SH-SY5Y (cell line): ENCODE results near the gene DCP1A.

ENCODE experiments used
- GATA2 ChIP-seq: IDR thresholded peaks from 2 replicates; pipeline ENCODE4 v1.6.1; 2011; ENCODE audit warnings: mild to moderate bottlenecking, low read depth, low read length
- GATA3 ChIP-seq: IDR thresholded peaks from 2 replicates; pipeline ENCODE4 v1.6.1; 2011; ENCODE audit warnings: low read depth, mild to moderate bottlenecking, low read length, moderate library complexity

DCP1A gene

DNA sequence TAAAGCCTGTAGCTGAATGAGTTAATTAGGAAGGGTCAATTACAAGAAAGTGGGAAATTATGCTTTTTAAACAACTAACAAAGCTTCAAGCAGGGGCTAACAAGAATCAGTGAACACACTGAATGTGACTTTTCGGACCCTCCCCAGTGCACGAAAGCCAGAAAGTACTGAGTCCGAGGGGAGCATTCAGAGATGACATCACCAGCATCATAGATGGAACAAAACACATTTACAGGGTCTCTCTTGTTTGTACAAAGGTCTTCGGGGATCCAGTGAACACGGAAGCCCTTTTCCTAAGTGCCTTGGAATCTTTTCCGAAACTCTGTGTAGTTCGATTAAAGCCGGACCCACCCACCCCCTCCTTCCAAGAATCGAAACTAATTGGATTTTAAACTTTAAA lies 829 bp downstream of the DCP1A start:
- TF ChIP-seq GATA2 (no peak), GATA3 (no peak)

DNA sequence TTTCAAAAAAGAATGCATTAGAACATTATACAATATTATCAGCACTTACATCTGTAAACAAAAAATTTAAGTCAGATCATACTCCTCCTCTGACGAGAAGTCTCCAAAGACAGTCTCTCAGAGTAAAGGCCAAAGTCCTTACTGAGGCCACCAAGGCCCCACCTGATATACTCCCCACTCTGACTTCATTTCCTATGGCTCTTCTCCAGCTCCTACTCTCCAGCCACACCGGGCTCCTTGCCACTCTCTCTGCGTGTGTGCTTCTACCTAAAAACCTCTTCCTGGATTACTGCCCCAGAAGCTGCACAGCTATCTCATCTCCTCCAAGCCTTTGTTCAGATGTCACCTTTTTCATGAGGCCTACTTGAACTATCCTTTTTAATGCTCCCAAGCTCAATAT lies 5.0 kb downstream of the DCP1A start:
- no peak for TF ChIP-seq GATA3
- TF ChIP-seq GATA2 = no peak

DNA sequence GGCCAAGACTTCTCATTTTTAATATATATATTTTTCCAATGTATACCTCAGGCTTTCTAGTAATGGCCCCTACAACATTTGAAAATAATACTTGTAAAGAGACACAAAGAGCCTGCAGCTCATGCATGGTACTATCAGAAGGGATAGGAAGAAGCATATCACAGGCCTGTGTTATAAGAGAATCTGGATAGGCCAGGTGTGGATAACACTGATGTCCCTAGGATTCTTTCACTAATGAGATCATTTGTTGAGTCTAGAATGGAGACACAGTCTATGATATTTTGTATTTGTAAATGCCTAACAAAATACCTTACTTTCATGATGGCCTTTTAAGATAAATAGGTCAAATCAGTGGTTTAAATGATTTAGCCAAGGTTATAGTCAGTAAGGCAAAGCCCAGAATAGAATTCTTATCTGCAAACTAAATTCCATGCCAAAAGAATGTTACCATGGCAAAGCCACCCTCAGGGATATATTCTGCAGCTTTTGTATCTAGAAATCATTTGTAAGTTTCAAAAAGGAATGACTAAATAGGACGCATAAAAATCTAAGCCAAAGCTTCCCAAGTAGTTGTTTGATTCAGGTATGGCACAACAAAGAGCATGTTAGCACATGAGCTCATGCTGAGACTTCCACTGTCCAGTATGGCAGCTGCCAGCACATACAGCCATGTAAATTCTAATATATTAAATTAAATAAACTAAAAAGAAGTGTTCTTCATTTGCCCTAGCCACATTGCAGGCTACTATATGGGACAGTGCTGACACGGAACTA lies 10.0 kb downstream of the DCP1A start:
- TF ChIP-seq GATA2 (no peak), GATA3 (no peak)

DNA sequence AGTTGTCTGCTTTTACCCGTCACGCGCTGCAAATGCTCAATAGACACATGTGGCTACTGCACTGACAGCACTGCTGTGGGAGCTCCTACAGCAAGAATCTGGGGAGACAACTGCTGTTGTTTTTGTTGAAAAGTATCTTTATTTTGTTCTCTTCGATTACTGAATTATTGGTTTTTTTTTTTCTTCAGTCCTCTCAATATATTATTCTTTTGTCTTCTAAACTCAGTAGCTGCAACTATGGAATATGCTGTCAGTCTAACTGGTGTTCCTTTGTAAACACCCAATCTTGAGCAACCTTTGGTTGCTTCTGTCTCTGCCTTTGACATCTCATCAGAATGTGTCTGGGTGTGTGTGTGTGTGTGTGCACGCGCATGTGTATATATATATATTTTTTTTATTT lies 12.6 kb downstream of the DCP1A start:
- no peak for TF ChIP-seq GATA2
- no peak for TF ChIP-seq GATA3

DNA sequence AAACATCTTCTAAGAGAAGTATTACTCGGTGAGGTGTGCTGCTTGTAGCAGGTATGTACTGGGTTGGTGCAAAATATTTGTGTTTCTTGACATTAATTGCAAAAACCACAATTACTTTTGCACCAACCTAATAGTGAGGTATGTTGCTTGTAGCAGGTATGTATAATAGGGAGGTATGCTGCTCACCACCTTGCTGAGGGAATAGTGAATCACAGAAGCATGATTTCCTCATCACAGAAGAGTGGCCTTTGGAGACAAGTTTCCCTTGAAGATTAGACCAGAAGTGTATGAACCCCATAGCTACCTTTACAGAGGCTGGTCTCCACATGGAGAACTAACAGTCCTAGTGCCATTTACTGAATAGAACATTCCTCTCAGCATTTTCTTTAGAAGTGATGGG lies 15.5 kb downstream of the DCP1A start:
- no peak for TF ChIP-seq GATA2
- TF ChIP-seq GATA3 = no peak

DNA sequence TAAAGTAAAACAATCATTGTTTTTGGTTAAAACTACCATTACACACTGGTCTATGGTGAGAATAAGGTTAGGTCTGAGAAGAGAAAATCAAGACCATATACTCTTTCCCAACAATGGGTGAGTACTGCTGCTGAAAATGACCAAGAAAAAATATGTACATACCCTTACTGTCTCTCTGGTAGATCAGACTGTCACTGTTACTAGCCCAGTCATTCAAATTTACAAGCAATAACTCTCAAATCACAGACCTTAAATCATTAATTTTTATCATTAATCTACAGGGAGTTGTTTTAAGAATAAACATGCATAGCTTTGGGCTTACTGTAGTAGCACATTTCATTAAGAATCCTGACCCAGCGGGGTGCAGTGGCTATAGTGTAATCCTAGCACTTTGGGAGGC lies 17.4 kb downstream of the DCP1A start:
- no peak for TF ChIP-seq GATA2
- TF ChIP-seq GATA3 = no peak

DNA sequence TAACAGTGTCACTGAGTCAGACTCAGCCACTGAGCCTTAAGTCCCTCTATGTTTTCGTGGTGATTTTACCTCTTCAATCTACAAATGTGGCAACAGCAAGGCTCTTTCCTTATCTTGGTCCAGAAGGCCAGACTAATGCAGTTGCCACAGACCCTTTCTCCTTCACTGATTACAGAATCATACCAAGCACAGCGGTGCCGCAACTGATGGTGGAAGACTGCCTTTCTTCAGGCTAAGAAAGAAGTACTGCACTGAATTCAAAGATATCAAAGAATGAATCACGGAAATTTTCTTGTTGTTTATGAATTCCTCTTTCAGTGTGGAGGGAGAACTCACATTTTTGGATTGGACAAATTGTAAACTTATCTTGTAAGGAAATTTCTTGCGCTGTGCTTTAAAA lies 18.6 kb downstream of the DCP1A start:
- no peak for TF ChIP-seq GATA3

DNA sequence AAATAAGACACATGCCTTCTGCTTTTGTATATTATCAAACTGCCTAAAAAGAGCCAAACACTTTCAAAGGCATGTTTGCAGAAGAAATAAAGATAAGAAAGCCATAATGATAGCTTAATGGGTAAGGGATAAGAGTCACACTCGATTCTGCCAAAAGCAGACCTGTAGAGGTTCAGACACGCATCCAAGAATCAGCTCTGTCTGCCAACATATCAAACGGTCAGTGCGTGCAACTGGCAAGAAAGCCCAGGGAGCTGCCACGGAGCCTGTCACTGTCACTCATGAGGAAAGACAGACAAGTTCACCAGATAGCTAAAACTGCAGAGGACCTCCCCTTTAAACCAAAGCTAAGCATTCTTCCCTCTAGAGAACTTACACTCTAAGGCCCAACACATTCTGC lies 23.2 kb downstream of the DCP1A start:
- TF ChIP-seq GATA3 = no peak
- no peak for TF ChIP-seq GATA2

DNA sequence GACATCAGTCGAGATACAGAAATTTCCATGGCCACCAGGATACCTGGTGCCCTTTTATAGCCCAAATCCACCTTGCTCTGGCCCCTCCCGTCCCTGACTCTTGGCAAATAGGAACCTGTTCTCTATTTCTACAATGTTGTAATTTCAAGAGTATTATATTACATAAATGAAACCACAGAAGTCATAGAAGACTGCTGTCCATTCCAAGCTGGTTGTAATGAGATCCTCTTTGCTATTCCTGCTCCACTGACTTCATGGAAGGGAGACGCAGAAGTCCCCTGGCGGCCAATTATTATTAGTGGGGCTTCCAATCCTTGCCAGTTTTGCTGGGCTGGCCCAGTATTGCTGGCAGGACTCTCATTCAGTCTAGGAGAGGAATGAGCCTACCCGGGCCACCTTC lies 26.6 kb downstream of the DCP1A start:
- TF ChIP-seq GATA2 (no peak), GATA3 (no peak)

DNA sequence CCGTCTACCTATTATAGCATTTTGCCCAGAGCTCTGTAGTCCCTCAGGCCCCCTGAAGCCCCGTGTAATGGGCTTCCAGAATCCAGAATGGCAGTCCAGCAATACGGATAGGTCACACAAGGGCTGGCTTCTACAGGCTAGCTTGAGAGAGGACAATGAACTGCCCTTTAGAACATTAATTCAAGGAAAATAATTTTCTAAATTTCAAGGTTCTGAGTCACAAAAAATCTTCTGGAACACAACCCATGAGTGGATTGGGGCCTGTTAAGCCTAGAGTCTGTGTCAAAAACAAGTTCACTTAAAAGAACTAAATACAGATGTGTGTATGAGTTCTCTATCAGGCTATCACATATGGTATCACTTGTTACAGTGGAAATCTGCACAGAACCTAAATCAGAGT lies 28.8 kb downstream of the DCP1A start:
- TF ChIP-seq GATA2 = no peak
- no peak for TF ChIP-seq GATA3

DNA sequence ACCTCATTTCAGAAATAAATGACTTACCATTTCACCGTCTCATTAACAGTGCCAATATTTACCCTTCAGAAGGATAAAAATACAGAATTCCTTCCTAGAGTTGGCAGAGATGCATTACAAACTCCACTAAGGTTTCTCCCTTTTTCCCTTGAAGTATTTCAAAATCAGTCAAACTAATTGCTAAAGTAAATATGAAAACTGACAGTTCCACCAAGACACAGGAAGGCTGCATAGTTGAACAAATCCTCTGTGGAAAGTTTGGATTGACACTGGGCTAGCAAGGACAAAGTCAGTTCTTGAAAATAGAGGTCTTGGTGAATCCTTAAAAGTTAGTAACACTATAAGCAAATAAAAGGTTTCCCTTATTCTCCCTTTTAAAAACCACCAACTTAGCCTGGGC lies 34.5 kb downstream of the DCP1A start:
- TF ChIP-seq GATA2 (no peak), GATA3 (no peak)

DNA sequence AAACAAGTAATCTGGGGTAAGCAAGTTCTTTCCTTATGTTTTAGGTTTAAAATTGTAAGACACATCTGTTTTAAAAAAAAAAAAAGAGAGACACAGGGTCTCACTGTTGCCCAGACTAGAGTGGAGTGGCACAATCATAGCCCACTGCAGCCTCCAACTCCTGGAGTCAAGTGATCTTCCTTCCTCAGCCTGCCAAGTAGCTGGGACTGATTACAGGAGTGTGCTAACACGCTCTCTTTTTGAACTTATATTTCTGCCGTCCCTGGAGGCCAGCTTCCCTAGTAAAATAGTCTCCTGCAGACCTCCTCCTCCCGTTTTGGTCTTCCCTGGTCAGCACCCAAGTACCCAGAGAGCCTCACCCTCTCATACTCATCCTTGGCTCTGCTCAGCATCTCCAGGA lies 35.5 kb downstream of the DCP1A start:
- no peak for TF ChIP-seq GATA2
- no peak for TF ChIP-seq GATA3

DNA sequence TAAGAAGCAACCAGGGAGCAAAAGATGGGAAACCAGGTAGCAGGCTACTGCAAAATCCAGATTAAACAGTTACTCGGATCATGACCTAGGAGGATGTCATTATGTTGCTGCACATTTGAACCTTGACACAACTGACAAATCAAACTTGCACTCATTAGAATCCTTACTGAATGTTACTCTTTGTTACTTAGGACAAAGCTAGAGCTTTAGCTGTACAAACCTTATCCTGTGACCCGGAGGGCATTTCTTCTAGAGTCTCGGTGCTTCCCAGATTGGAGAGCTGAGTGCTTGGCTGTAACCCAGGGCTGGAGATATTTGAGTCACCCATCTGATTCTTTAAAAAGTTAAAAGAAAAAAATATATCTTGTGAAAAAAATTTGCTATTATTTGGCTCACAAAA lies 43.4 kb downstream of the DCP1A start:
- no peak for TF ChIP-seq GATA3
- TF ChIP-seq GATA2 = no peak

DNA sequence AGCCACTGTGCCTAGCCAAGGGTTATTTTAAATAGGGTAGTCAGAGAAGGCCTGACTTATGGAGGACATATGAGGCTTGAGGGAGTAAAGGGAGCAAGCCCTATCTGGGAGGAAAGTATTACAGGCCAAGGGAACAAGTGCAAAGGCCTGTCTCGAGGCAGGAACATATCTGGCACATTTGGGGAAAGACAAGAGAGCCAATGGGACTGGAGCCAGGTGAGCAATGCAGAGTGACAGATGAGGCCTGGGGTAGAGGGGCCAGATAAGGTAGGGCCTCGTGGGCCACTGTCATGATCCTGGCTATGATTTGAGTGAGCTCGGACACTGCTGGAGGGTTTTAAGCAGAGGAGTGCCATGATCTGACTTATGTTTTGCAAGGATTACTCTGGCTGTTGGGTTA lies 43.8 kb downstream of the DCP1A start:
- no peak for TF ChIP-seq GATA2

DNA sequence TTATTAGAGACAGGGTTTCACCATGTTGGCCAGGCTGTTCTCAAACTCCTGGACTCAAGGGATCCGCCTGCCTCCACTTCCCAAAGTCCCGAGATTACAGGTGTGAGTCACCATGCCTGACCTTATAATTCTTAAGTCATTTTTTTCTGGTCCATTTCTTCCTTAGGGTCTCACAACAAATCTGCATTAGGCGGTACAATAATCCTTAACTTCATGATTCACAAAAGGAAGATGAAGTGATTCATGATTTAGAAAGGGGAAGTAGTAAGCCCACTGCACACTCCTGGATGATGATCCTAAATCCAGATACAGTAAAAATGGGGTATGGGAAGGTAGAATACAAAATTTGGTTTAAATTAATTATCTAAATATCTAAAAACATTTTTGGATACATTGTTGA lies 46.5 kb downstream of the DCP1A start:
- TF ChIP-seq GATA2 (no peak), GATA3 (no peak)

DNA sequence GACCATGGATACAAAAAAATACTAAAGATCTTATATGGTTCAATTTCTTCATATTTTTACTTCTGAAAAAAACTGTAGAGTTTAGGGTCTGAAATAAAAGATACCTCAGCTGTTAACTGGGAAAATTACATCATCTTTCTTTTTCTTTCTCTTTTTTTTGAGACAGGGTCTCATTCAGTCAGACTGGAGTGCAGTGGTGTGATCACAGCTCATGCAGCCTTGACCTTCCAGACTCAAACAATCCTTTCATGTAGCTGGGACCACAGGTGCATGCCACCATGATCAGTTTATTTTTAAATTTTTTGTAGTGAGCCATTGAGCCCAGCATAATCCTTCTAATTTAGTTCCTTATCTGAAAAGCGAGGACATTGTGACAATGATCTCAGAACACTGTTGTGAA lies 51.9 kb downstream of the DCP1A start:
- TF ChIP-seq GATA2 (no peak), GATA3 (no peak)
